Measurements from ENCODE around the gene CD300LD. TPM values are rescaled to one million over a fixed set of nuclear protein-coding genes. Genes with fewer than 3 reads are reported as not detected.

Gene CD300LD
- polyA plus RNA-seq, 1 of the 3 experiments (the other 2 are of a cell fraction) = not detected

DNA sequence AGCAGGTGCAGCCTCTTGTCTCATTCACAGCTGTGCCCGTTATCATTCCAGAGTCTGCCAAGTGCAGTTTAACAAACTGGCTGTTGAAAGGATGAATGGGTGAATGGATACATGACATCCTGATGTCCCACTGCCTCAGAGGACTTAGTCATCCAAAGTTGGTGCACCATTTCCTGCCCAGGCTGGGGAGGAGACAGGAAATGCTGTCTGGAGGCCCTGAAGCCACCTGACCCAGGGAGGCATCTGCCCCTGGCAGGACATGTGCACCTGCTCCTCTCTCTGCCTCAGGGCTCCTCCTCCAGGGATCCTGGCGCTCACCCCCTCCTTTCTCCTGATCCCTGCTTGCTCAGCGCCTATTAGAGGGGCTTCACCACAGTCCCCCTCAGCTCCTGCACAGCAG, 44.3 kb downstream of the CD300LD start (continued):
- TF ChIP-seq MEF2A (IDR thresholded peaks at IDR 0.05; ENCODE audit: borderline replicate concordance, low read depth) = no peak

DNA sequence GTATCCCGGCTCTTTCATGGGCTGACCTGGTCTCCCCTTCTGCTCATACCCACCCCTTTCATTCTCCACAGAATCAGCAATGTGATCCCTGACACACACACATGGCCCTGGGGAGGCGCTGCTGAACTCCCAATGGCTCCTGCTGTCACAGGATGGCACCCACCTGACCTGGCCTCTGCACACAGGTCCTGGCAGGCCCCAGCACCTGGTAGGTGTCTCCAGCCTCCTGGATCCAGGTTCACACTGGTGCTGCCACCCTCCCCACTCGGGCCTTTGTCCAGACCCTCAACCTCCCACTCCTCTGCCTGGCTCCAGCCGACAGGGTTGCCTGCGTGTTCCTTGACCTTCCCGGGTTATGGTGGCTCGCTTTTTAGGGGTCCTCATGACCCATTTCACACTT, 44.8 kb downstream of the CD300LD start:
- no peaks in the 10 kb centered on the region for H3K4me1 ChIP-seq (ENCODE audit: control insufficient read depth in 1 of 2, insufficient read depth in 2 of 2, low read depth in 1 of 2, low read length in 1 of 2)
- H4K20me1 ChIP-seq (ENCODE audit: insufficient read depth) = no peaks in the 10 kb centered on the region
- H3K9me3 ChIP-seq = peaks cover 6% of the 10 kb centered on the region; the same call in 1 of the 2 replicates
- no peaks in the 10 kb centered on the region for H3K27me3 ChIP-seq (ENCODE audit: insufficient read depth)
- H3K9me2 ChIP-seq = no peaks in the 10 kb centered on the region
- H3K27ac ChIP-seq (ENCODE audit: low read depth in 2 of 2, low read length in 1 of 2) = no peak overlapping the region
- no peaks in the 10 kb centered on the region for H3K36me3 ChIP-seq (replicated peaks in 1 of 2; ENCODE audit: control insufficient read depth in 1 of 2, insufficient read depth in 2 of 2, low read length in 1 of 2)
- H3F3A ChIP-seq (replicated peaks; ENCODE audit: insufficient read depth) = no peaks in the 10 kb centered on the region
- TF ChIP-seq, protein P1, sequence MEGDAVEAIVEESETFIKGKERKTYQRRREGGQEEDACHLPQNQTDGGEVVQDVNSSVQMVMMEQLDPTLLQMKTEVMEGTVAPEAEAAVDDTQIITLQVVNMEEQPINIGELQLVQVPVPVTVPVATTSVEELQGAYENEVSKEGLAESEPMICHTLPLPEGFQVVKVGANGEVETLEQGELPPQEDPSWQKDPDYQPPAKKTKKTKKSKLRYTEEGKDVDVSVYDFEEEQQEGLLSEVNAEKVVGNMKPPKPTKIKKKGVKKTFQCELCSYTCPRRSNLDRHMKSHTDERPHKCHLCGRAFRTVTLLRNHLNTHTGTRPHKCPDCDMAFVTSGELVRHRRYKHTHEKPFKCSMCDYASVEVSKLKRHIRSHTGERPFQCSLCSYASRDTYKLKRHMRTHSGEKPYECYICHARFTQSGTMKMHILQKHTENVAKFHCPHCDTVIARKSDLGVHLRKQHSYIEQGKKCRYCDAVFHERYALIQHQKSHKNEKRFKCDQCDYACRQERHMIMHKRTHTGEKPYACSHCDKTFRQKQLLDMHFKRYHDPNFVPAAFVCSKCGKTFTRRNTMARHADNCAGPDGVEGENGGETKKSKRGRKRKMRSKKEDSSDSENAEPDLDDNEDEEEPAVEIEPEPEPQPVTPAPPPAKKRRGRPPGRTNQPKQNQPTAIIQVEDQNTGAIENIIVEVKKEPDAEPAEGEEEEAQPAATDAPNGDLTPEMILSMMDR (IDR thresholded peaks at IDR 0.05) = no peak
- no peak for TF ChIP-seq ELF1 (IDR thresholded peaks at IDR 0.05)
- TF ChIP-seq NRF1 (IDR thresholded peaks at IDR 0.05; ENCODE audit: low read depth, low read length) = no peak
- TF ChIP-seq POLR2AphosphoS5 (IDR thresholded peaks at IDR 0.05; ENCODE audit: low read depth, low read length) = no peak
- TF ChIP-seq RFX5 (IDR thresholded peaks at IDR 0.05; ENCODE audit: low read length) = no peak
- TF ChIP-seq TCF12 (IDR thresholded peaks at IDR 0.05) = no peak
- TF ChIP-seq MEF2A (IDR thresholded peaks at IDR 0.05; ENCODE audit: borderline replicate concordance, low read depth) = no peak
- no peak for TF ChIP-seq EP300 (IDR thresholded peaks at IDR 0.05; ENCODE audit: borderline replicate concordance in 1 of 2, low read depth in 1 of 2, low read length in 1 of 2)
- TF ChIP-seq RAD21 (IDR thresholded peaks at IDR 0.05; ENCODE audit: low read length) = no peak
- TF ChIP-seq, protein P2, sequence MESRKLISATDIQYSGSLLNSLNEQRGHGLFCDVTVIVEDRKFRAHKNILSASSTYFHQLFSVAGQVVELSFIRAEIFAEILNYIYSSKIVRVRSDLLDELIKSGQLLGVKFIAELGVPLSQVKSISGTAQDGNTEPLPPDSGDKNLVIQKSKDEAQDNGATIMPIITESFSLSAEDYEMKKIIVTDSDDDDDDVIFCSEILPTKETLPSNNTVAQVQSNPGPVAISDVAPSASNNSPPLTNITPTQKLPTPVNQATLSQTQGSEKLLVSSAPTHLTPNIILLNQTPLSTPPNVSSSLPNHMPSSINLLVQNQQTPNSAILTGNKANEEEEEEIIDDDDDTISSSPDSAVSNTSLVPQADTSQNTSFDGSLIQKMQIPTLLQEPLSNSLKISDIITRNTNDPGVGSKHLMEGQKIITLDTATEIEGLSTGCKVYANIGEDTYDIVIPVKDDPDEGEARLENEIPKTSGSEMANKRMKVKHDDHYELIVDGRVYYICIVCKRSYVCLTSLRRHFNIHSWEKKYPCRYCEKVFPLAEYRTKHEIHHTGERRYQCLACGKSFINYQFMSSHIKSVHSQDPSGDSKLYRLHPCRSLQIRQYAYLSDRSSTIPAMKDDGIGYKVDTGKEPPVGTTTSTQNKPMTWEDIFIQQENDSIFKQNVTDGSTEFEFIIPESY (IDR thresholded peaks at IDR 0.05; ENCODE audit: borderline replicate concordance, low read depth) = no peak
- TF ChIP-seq, protein P3, sequence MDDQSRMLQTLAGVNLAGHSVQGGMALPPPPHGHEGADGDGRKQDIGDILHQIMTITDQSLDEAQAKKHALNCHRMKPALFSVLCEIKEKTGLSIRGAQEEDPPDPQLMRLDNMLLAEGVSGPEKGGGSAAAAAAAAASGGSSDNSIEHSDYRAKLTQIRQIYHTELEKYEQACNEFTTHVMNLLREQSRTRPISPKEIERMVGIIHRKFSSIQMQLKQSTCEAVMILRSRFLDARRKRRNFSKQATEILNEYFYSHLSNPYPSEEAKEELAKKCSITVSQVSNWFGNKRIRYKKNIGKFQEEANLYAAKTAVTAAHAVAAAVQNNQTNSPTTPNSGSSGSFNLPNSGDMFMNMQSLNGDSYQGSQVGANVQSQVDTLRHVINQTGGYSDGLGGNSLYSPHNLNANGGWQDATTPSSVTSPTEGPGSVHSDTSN (IDR thresholded peaks at IDR 0.05) = no peak
- no peak for TF ChIP-seq CHD2 (IDR thresholded peaks at IDR 0.05; ENCODE audit: low read length, partially characterized antibody)
- no peak for TF ChIP-seq FOXM1 (IDR thresholded peaks at IDR 0.05; ENCODE audit: low read depth)
- H3K79me2 ChIP-seq (ENCODE audit: insufficient read depth) = no peaks in the 10 kb centered on the region
- no peak overlapping the region for H3K4me3 ChIP-seq (ENCODE audit: low read depth in 2 of 2, low read length in 1 of 2)
- no peak overlapping the region for H2AFZ ChIP-seq (ENCODE audit: low read depth)
- no peak for DNase-seq
- WGBS (ENCODE audit: low lambda C conversion rate) = 39% methylated on average over 7 of the region's 7 CpGs
- no peak overlapping the region for H3K4me2 ChIP-seq
- H3K9ac ChIP-seq = no peak overlapping the region
- POLR2A ChIA-PET = no interaction called here
- CTCF ChIA-PET = no interaction called here
